ENCODE results near the gene EPHA6.

The EPHA6 gene

GRCh38 chr3:97764407-97765238, 950.2 kb downstream of the EPHA6 start, which contains the start of gene ARL6:
Gene ARL6, plus strand, starts transcription at chr3:97764758. Its CDS starts 3,350 bp downstream, at chr3:97768108.
- DNase-seq (ENCODE audit: extremely low read depth in 1 of 2, low read depth in 1 of 2) = peak; percentile 19 to 59

GRCh38 chr3:97765336-97765735, 950.9 kb downstream of the EPHA6 start:
- DNase-seq (ENCODE audit: extremely low read depth in 1 of 2, low read depth in 1 of 2) = no peak

GRCh38 chr3:97772926-97773325, 958.5 kb downstream of the EPHA6 start:
- DNase-seq (ENCODE audit: extremely low read depth in 1 of 2, low read depth in 1 of 2) = no peak

GRCh38 chr3:97778152-97778551, 963.8 kb downstream of the EPHA6 start:
- DNase-seq (ENCODE audit: extremely low read depth in 1 of 2, low read depth in 1 of 2) = no peak

- no peak for DNase-seq (ENCODE audit: extremely low read depth in 1 of 2, low read depth in 1 of 2)
Observed at GRCh38 chr3:97793420-97794019, 979.1 kb downstream of the EPHA6 start.

GRCh38 chr3:97795951-97796350, 981.6 kb downstream of the EPHA6 start:
- no peak for DNase-seq (ENCODE audit: extremely low read depth in 1 of 2, low read depth in 1 of 2)

Data from activated CD8-positive, alpha-beta memory T cell treated with anti-CD3 and anti-CD28 coated beads for 1 hour (primary cell).